ENCODE results near the gene D2HGDH. TPM values are rescaled to one million over a fixed set of nuclear protein-coding genes. Genes with fewer than 3 reads are reported as not detected.

D2HGDH gene
- total and polyA plus RNA-seq, 2 of the 13 experiments (the other 11 are each of a cell fraction or from before 2014, with no cell fraction given) = 19.2 to 20.3 TPM

GRCh38 chr2:241773511-241774418 lies 39.3 kb downstream of the D2HGDH start (continued):
- TF ChIP-seq NFAT5 (CRISPR knock-in tag; IDR thresholded peaks at IDR 0.05) (no peak), ZNF484 (CRISPR knock-in tag; IDR thresholded peaks at IDR 0.05; ENCODE audit: borderline replicate concordance, low read depth) (no peak), ZNF792 (CRISPR knock-in tag; IDR thresholded peaks at IDR 0.05) (peak; percentile 25; the same call in 1 of the 2 replicates), WIZ (CRISPR knock-in tag; IDR thresholded peaks at IDR 0.05) (no peak), ISX (CRISPR knock-in tag; conservative IDR thresholded peaks at IDR 0.05) (no peak), KLF6 (CRISPR knock-in tag; IDR thresholded peaks at IDR 0.05) (no peak), ZNF556 (CRISPR knock-in tag; IDR thresholded peaks at IDR 0.05; ENCODE audit: borderline replicate concordance) (no peak), CBX1 (IDR thresholded peaks at IDR 0.05; ENCODE audit: low read depth) (peak; percentile 67), XRCC5 (optimal IDR thresholded peaks at IDR 0.05; ENCODE audit: low read length) (peak; percentile 72), TGIF2 (CRISPR knock-in tag; IDR thresholded peaks at IDR 0.05) (peak; percentile 81), ZBTB34 (CRISPR knock-in tag; IDR thresholded peaks at IDR 0.05) (peak; percentile 11; the same call in 1 of the 2 replicates), ZFP41 (CRISPR knock-in tag; IDR thresholded peaks at IDR 0.05; ENCODE audit: borderline replicate concordance) (0 out of 2 replicates have a peak, but pooled peaks have one; percentile 62), ZNF543 (CRISPR knock-in tag; IDR thresholded peaks at IDR 0.05) (no peak)
- TF ChIP-seq, protein P1, sequence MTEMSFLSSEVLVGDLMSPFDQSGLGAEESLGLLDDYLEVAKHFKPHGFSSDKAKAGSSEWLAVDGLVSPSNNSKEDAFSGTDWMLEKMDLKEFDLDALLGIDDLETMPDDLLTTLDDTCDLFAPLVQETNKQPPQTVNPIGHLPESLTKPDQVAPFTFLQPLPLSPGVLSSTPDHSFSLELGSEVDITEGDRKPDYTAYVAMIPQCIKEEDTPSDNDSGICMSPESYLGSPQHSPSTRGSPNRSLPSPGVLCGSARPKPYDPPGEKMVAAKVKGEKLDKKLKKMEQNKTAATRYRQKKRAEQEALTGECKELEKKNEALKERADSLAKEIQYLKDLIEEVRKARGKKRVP (CRISPR knock-in tag; IDR thresholded peaks at IDR 0.05) = peak; percentile 2 to 54; a peak in 2 of 4 replicates
- TF ChIP-seq, protein P2, sequence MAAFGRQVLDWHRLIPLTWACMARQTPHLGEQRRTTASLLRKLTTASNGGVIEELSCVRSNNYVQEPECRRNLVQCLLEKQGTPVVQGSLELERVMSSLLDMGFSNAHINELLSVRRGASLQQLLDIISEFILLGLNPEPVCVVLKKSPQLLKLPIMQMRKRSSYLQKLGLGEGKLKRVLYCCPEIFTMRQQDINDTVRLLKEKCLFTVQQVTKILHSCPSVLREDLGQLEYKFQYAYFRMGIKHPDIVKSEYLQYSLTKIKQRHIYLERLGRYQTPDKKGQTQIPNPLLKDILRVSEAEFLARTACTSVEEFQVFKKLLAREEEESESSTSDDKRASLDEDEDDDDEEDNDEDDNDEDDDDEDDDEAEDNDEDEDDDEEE (CRISPR knock-in tag; IDR thresholded peaks at IDR 0.05) = 0 out of 2 replicates have a peak, but pooled peaks have one; percentile 52
- TF ChIP-seq, protein P3, sequence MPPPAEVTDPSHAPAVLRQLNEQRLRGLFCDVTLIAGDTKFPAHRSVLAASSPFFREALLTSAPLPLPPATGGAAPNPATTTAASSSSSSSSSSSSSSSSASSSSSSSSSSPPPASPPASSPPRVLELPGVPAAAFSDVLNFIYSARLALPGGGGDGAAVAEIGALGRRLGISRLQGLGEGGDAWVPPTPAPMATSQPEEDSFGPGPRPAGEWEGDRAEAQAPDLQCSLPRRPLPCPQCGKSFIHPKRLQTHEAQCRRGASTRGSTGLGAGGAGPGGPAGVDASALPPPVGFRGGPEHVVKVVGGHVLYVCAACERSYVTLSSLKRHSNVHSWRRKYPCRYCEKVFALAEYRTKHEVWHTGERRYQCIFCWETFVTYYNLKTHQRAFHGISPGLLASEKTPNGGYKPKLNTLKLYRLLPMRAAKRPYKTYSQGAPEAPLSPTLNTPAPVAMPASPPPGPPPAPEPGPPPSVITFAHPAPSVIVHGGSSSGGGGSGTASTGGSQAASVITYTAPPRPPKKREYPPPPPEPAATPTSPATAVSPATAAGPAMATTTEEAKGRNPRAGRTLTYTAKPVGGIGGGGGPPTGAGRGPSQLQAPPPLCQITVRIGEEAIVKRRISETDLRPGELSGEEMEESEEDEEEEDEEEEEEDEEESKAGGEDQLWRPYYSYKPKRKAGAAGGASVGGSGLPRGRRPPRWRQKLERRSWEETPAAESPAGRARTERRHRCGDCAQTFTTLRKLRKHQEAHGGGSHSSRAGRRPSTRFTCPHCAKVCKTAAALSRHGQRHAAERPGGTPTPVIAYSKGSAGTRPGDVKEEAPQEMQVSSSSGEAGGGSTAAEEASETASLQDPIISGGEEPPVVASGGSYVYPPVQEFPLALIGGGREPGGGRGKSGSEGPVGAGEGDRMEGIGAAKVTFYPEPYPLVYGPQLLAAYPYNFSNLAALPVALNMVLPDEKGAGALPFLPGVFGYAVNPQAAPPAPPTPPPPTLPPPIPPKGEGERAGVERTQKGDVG (CRISPR knock-in tag; IDR thresholded peaks at IDR 0.05; ENCODE audit: borderline replicate concordance) = peak; percentile 19; the same call in 1 of the 2 replicates

All from HepG2 (cell line).